Spleen (tissue), 7 donors: ENCODE measurements around the gene COL9A3.

Experiments used
- CTCF ChIP-seq, 11 experiments: fragments of 200-600 bp in 7 of 11; fragments of 450-650 bp in 4 of 11; sonication (generic) in 4 of 11; IDR thresholded peaks in 8 of 11; conservative IDR thresholded peaks in 3 of 11; 1 replicate in 7 of 11; 2 replicates in 4 of 11; pipeline versions ENCODE4 v1.4.0 to v1.8.0; 2016 to 2021; ENCODE audit warnings: antibody characterized with exemption in 11 of 11, inconsistent platforms in 4 of 11, mild to moderate bottlenecking in 1 of 11
- POLR2AphosphoS5 ChIP-seq, 3 donors: sonication (generic); formaldehyde crosslinking; IDR thresholded peaks; one replicate each; pipeline ENCODE4 v1.5.1; 2017; ENCODE audit warnings: antibody characterized with exemption in 3 of 3
- donor health status: DM: no; HTN: no; CAD: no; lungs with moderate emphysema.
- donor health status: DM: no; HTN: no; CAD: no.
- donor health status: DM: no; HTN: no; CAD: no.

- no peak for TF ChIP-seq CTCF (IDR thresholded peaks at IDR 0.05 in 8 of 11, conservative IDR thresholded peaks at IDR 0.05 in 3 of 11)
- TF ChIP-seq POLR2AphosphoS5 (IDR thresholded peaks at IDR 0.05): no peak
Measured at GRCh38 chr20:62839816-62840215, 23.0 kb downstream of the COL9A3 start.
